ENCODE results near the gene NOTCH4.

NOTCH4 gene

GRCh38 chr6:32191696-32192607 is 31.9 kb downstream of the NOTCH4 start:
- TF ChIP-seq CTCF (IDR thresholded peaks at IDR 0.05): no peak
- TF ChIP-seq ZFX (IDR thresholded peaks at IDR 0.05; ENCODE audit: borderline replicate concordance): no peak
- no peak overlapping the region for H3K27ac ChIP-seq

GRCh38 chr6:32190911-32191677 is 32.8 kb downstream of the NOTCH4 start:
- peak overlapping the region; percentile 87 for H3K27ac ChIP-seq

GRCh38 chr6:32190054-32190851 is 33.6 kb downstream of the NOTCH4 start, which contains the start of gene PBX2:
PBX2 (minus strand) TSS chr6:32190202; CDS start chr6:32189915, 287 bp downstream.
- peak within 1 kb of the TSS; percentile 87 for H3K27ac ChIP-seq
- no peak for TF ChIP-seq ZFX (IDR thresholded peaks at IDR 0.05; ENCODE audit: borderline replicate concordance)
- TF ChIP-seq CTCF (IDR thresholded peaks at IDR 0.05): no peak

More at GRCh38 chr6:32190911-32191677, 32.8 kb downstream of the NOTCH4 start:
- TF ChIP-seq ZFX (IDR thresholded peaks at IDR 0.05; ENCODE audit: borderline replicate concordance): no peak
- no peak for TF ChIP-seq CTCF (IDR thresholded peaks at IDR 0.05)

- peak overlapping the region; percentile 87 for H3K27ac ChIP-seq
- TF ChIP-seq CTCF (IDR thresholded peaks at IDR 0.05) (no peak), ZFX (IDR thresholded peaks at IDR 0.05; ENCODE audit: borderline replicate concordance) (no peak)
These were observed 34.2 kb downstream of the NOTCH4 start for GRCh38 chr6:32189742-32190053.

- H3K27ac ChIP-seq: peak overlapping the region; percentile 87
- TF ChIP-seq CTCF (IDR thresholded peaks at IDR 0.05) (no peak), ZFX (IDR thresholded peaks at IDR 0.05; ENCODE audit: borderline replicate concordance) (no peak)
These were observed 34.7 kb downstream of the NOTCH4 start for GRCh38 chr6:32189069-32189741.

- peak overlapping the region; percentile 87 for H3K27ac ChIP-seq
- no peak for TF ChIP-seq ZFX (IDR thresholded peaks at IDR 0.05; ENCODE audit: borderline replicate concordance)
- TF ChIP-seq CTCF (IDR thresholded peaks at IDR 0.05): no peak
These were observed 35.3 kb downstream of the NOTCH4 start for GRCh38 chr6:32188381-32189068.

- peak overlapping the region; percentile 87 for H3K27ac ChIP-seq
These were observed 36.0 kb downstream of the NOTCH4 start for GRCh38 chr6:32187725-32188380.

All from 22Rv1 (cell line).